OCI-LY1 (cell line): ENCODE results near the gene LRTM2.
"Not testable (repeated sequence)": the region's sequence is repeated elsewhere in the genome, so short reads cannot be mapped to it uniquely, and the experiment has no call there.

ENCODE experiments used
- H2AFZ ChIP-seq: fragments of 200-600 bp; sonication (generic), shearing (Covaris generic); 2 replicates; pipeline ENCODE4 v1.6.0; 2014; ENCODE audit warnings: antibody characterized with exemption, mild to moderate bottlenecking, low read length
- H3F3A ChIP-seq: fragments of 200-600 bp; sonication (generic), shearing (Covaris generic); 2 replicates; pipeline ENCODE4 v1.6.0; 2014; ENCODE audit warnings: mild to moderate bottlenecking, antibody characterized with exemption, low read length, moderate library complexity; ENCODE audit not compliant: insufficient read depth
- H3K27ac ChIP-seq: fragments of 200-600 bp; sonication (generic); 2 replicates; pipeline ENCODE4 v1.5.1; 2014; ENCODE audit warnings: low read length, mixed run types, mild to moderate bottlenecking, low read depth; ENCODE audit not compliant: poor library complexity, severe bottlenecking
- H3K27me3 ChIP-seq: fragments of 200-600 bp; sonication (generic); 2 replicates; pipeline ENCODE4 v1.6.0; 2014; ENCODE audit warnings: antibody characterized with exemption, mild to moderate bottlenecking, low read length, moderate library complexity; ENCODE audit not compliant: insufficient read depth
- H3K36me3 ChIP-seq: fragments of 200-600 bp; sonication (generic); 2 replicates; pipeline ENCODE4 v1.6.1; 2014; ENCODE audit warnings: mild to moderate bottlenecking, antibody characterized with exemption, low read length, moderate library complexity, mixed read lengths; ENCODE audit not compliant: insufficient read depth
- H3K4me1 ChIP-seq: fragments of 200-600 bp; sonication (generic); 2 replicates; pipeline ENCODE4 v1.5.1; 2014; ENCODE audit warnings: mild to moderate bottlenecking, low read length, moderate library complexity; ENCODE audit not compliant: insufficient read depth, severe bottlenecking
- H3K4me2 ChIP-seq: fragments of 200-600 bp; sonication (generic), shearing (Covaris generic); 2 replicates; pipeline ENCODE4 v1.6.1; 2014; ENCODE audit warnings: low read length
- H3K4me3 ChIP-seq: fragments of 200-600 bp; sonication (generic); 2 replicates; pipeline ENCODE4 v1.5.1; 2014; ENCODE audit warnings: low read length, low read depth, mild to moderate bottlenecking, mixed read lengths; ENCODE audit not compliant: poor library complexity, severe bottlenecking
- H3K79me2 ChIP-seq: fragments of 200-600 bp; shearing (Covaris generic); 2 replicates; pipeline ENCODE4 v1.6.1; 2016; ENCODE audit warnings: mixed run types, low read length, mixed read lengths; ENCODE audit not compliant: insufficient read depth
- H3K9ac ChIP-seq: fragments of 200-600 bp; sonication (generic), shearing (Covaris generic); 2 replicates; pipeline ENCODE4 v1.6.1; 2014; ENCODE audit warnings: mild to moderate bottlenecking, low read length, mixed read lengths
- H3K9me2 ChIP-seq: fragments of 200-600 bp; sonication (generic), shearing (Covaris generic); 2 replicates; pipeline ENCODE4 v1.6.1; 2014; ENCODE audit warnings: low read depth, mild to moderate bottlenecking, low read length, mixed read lengths
- H3K9me3 ChIP-seq: fragments of 200-600 bp; shearing (Covaris generic); 2 replicates; pipeline ENCODE4 v1.6.1; 2014; ENCODE audit warnings: low read length, mixed read lengths
- H4K20me1 ChIP-seq: fragments of 200-600 bp; sonication (generic), shearing (Covaris generic); 2 replicates; pipeline ENCODE4 v1.6.0; 2016; ENCODE audit warnings: mild to moderate bottlenecking, low read length; ENCODE audit not compliant: insufficient read depth
- EZH2 ChIP-seq: fragments of 200-600 bp; sonication (generic), shearing (Covaris generic); IDR thresholded peaks from 2 replicates; pipeline ENCODE4 v1.8.0; 2017; ENCODE audit warnings: borderline replicate concordance, mixed run types, mild to moderate bottlenecking, antibody characterized with exemption, low read length, moderate library complexity, mixed read lengths
- TF ChIP-seq, protein P1 (sequence below): fragments of 200-600 bp; sonication (generic), shearing (Covaris generic); IDR thresholded peaks from 2 replicates; pipeline ENCODE4 v1.5.1; 2017; ENCODE audit warnings: mild to moderate bottlenecking, antibody characterized with exemption, low read length, moderate library complexity, mixed read lengths

The LRTM2 gene

DNA sequence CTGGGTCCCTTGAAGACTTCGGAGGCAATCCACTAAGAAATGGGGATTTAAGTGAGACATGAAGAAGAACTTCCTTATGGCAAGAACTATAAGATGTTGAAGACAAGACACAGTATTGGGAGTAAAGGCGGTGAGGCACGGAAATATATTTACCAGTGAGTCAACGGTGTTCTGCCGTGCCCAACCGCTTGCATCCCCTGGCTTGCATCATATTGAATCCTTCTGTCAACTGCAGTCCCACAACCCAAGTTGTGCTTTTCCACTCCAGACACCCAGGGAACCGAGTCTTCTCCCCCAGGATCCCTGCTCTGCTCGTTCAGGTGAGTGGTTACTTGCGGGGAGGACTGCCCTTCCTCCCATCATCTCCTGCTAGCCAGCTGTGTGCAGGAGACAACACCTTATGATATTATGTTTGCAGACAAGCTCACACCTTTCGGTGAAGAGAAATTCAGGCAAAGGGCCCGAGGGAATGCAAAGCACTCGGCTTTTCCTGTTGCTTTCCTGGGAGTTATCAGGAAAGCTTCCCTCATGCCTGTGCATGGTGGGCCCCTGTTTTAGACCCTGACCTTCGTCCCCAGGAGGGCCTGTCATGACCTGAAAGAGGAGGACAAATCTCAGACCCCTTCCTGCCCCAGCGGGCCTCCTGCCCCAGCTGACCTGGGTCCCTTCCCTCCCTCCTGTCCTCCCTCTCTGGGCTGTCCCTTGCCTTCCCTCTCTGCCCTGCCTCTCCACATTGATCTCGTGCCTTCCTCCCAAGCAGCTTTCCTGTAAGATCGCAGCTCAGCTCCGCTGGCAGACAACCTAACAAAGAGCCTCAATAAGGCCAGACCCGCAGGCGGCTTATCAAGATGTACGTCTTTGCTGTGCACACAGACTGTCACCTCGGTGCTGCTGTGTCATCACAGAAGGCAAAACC lies 4.3 kb upstream of the LRTM2 start:
- no peak overlapping the region for H2AFZ ChIP-seq
- no peak overlapping the region for H3K4me3 ChIP-seq
- H3K27me3 ChIP-seq, result peaks cover 24% of the 10 kb centered on the region; the same call in 1 of the 2 replicates
- H3K4me2 ChIP-seq, result no peak overlapping the region
- no peak overlapping the region for H3K27ac ChIP-seq
- TF ChIP-seq, protein P1, sequence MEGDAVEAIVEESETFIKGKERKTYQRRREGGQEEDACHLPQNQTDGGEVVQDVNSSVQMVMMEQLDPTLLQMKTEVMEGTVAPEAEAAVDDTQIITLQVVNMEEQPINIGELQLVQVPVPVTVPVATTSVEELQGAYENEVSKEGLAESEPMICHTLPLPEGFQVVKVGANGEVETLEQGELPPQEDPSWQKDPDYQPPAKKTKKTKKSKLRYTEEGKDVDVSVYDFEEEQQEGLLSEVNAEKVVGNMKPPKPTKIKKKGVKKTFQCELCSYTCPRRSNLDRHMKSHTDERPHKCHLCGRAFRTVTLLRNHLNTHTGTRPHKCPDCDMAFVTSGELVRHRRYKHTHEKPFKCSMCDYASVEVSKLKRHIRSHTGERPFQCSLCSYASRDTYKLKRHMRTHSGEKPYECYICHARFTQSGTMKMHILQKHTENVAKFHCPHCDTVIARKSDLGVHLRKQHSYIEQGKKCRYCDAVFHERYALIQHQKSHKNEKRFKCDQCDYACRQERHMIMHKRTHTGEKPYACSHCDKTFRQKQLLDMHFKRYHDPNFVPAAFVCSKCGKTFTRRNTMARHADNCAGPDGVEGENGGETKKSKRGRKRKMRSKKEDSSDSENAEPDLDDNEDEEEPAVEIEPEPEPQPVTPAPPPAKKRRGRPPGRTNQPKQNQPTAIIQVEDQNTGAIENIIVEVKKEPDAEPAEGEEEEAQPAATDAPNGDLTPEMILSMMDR, result no peak
- TF ChIP-seq EZH2, result no peak
- H3K9me2 ChIP-seq, result no peaks in the 10 kb centered on the region
- no peaks in the 10 kb centered on the region for H3K9me3 ChIP-seq
- no peaks in the 10 kb centered on the region for H3K79me2 ChIP-seq
- H3K36me3 ChIP-seq, result no peaks in the 10 kb centered on the region
- peaks cover 4% of the 10 kb centered on the region for H3K4me1 ChIP-seq
- H4K20me1 ChIP-seq, result no peaks in the 10 kb centered on the region
- no peak overlapping the region for H3K9ac ChIP-seq
- H3F3A ChIP-seq, result no peaks in the 10 kb centered on the region

GRCh38 chr12:1816730-1817348 lies 3.5 kb upstream of the LRTM2 start:
- Histone ChIP-seq H3K36me3 (no peaks in the 10 kb centered on the region), H3F3A (no peaks in the 10 kb centered on the region), H3K9ac (no peak overlapping the region), H3K9me3 (no peaks in the 10 kb centered on the region), H2AFZ (no peak overlapping the region), H3K9me2 (no peaks in the 10 kb centered on the region), H3K4me2 (no peak overlapping the region), H3K27me3 (peaks cover 30% of the 10 kb centered on the region; the same call in 1 of the 2 replicates), H3K79me2 (no peaks in the 10 kb centered on the region), H4K20me1 (no peaks in the 10 kb centered on the region), H3K4me1 (peaks cover 4% of the 10 kb centered on the region), H3K27ac (no peak overlapping the region), H3K4me3 (no peak overlapping the region)
- TF ChIP-seq, protein P1, result no peak
- no peak for TF ChIP-seq EZH2

DNA sequence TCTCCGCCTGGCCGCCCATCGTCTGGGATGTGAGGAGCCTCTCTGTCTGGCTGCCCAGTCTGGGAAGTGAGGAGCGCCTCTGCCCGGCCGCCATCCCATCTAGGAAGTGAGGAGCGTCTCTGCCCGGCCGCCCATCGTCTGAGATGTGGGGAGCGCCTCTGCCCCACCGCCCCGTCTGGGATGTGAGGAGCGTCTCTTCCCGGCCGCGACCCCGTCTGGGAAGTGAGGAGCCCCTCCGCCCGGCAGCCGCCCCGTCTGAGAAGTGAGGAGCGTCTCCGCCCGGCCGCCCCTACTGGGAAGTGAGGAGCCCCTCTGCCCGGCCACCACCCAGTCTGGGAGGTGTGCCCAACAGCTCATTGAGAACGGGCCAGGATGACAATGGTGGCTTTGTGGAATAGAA lies 2.4 kb upstream of the LRTM2 start:
- H3K4me1 ChIP-seq, H3K36me3 ChIP-seq, H3K27ac ChIP-seq, H3K4me2 ChIP-seq, H3K9me2 ChIP-seq, H3K9ac ChIP-seq, H3K9me3 ChIP-seq, H3K79me2 ChIP-seq, H2AFZ ChIP-seq, H3F3A ChIP-seq, H4K20me1 ChIP-seq, H3K4me3 ChIP-seq: not testable (repeated sequence)
- H3K27me3 ChIP-seq, result peaks cover 30% of the 10 kb centered on the region; the same call in 1 of the 2 replicates
